ENCODE data around the gene VPS54.

DNA sequence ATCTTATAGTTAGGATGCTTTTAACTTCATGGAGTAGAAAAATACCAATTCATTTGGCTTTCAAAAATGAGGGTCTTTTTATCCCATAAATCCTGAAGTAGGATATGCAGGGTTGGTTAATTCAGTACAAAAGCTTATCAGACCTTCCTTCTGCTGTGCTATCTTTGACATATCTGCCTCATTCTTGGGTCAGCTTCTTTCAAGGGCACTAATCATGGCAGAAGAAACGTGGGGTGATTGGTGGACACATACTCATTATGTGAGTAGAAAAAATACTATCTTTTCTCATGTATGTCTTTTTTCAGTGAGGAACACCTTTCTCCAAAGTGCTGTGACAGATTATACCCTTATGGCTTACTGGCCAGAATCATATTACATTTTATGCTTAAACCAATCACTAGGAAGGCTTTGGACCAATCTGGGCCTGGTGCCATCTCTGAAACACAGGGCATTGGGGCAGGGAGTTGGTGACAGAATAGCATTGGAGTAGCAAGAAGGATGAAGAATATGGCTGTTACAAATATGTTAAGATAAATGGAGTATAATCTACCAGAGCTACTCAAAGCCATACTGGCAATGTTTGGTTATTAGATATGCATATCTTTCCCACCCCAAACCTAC, 167.4 kb downstream of the VPS54 start:
- TF ChIP-seq, protein P1, sequence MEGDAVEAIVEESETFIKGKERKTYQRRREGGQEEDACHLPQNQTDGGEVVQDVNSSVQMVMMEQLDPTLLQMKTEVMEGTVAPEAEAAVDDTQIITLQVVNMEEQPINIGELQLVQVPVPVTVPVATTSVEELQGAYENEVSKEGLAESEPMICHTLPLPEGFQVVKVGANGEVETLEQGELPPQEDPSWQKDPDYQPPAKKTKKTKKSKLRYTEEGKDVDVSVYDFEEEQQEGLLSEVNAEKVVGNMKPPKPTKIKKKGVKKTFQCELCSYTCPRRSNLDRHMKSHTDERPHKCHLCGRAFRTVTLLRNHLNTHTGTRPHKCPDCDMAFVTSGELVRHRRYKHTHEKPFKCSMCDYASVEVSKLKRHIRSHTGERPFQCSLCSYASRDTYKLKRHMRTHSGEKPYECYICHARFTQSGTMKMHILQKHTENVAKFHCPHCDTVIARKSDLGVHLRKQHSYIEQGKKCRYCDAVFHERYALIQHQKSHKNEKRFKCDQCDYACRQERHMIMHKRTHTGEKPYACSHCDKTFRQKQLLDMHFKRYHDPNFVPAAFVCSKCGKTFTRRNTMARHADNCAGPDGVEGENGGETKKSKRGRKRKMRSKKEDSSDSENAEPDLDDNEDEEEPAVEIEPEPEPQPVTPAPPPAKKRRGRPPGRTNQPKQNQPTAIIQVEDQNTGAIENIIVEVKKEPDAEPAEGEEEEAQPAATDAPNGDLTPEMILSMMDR (IDR thresholded peaks at IDR 0.05 in 2 of 3, conservative IDR thresholded peaks at IDR 0.05 in 1 of 3; ENCODE audit: borderline replicate concordance in 1 of 3, insufficient read depth in 1 of 3, low read depth in 2 of 3, low read length in 2 of 3), result no peak
- no peak for TF ChIP-seq EZH2 (IDR thresholded peaks at IDR 0.05)
- TF ChIP-seq POLR2A (IDR thresholded peaks at IDR 0.05; ENCODE audit: borderline replicate concordance, extremely low read depth, insufficient read depth, insufficient read length), result no peak
- no peak for TF ChIP-seq RAD21 (IDR thresholded peaks at IDR 0.05; ENCODE audit: low read depth)
- no peak for TF ChIP-seq ZNF274 (IDR thresholded peaks at IDR 0.05; ENCODE audit: low read depth, low read length)
- no peak for TF ChIP-seq POLR2AphosphoS5 (IDR thresholded peaks at IDR 0.05; ENCODE audit: low read depth, low read length)
- TF ChIP-seq EZH2phosphoT487 (IDR thresholded peaks at IDR 0.05; ENCODE audit: borderline replicate concordance), result no peak
- no peak for TF ChIP-seq SIN3A (IDR thresholded peaks at IDR 0.05; ENCODE audit: low read depth)
